GM10248 (cell line): ENCODE data around the gene RTP3.

Experiments used
- CTCF ChIA-PET: fragments of 300-600 bp; sonication (Branson Sonifier 250); formaldehyde crosslinking; extraction: SDS; loops from one replicate; lab custom pipeline; 2021; ENCODE audit warnings: antibody characterized with exemption; lab: Yijun Ruan, JAX
- POLR2A ChIA-PET: fragments of 350-650 bp; sonication (Branson Sonifier 250); formaldehyde crosslinking; extraction: SDS; loops from one replicate; lab custom pipeline; 2020; ENCODE audit warnings: antibody characterized with exemption; lab: Yijun Ruan, JAX
- DNase-seq: peaks from one replicate; pipeline ENCODE4 v3.0.0; 2012; ENCODE audit errors: extremely low spot score
- TF ChIP-seq, protein P1 (sequence below): IDR thresholded peaks from 2 replicates; pipeline ENCODE4 v1.5.1; 2012; ENCODE audit warnings: mild to moderate bottlenecking, low read depth; ENCODE audit errors: extremely low read depth, missing control alignments, control extremely low read depth

The RTP3 gene

DNA sequence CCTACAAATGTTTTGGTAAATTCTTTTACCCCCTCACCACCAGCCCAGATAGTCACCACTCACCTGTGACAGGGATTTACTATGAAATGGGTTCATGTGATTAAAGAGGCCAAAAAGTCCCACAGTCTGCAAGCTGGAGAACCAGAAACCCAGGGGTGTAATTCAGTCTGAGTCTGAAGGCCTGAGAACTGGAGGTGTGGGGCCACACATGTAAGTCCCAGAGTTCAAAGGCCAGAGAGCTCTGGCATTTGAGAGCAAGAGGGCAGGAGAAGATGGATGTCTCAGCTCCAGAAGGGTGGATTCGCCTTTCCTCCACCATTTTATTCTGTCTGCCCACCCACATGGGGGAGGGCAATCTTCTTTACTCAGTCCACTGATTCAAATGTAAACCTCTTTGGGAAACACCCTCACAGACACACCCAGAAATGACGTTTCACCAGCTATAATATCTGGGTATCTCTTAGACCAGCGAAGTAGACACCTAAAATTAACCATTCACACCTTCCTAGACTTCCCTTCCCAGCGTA lies 11.9 kb downstream of the RTP3 start:
- CTCF ChIA-PET, result interaction anchor here (1.0 to 2.3 kb wide), 4 partner anchors 13 to 120 kb away, joined by 3 to 16 read pairs (median 4); no protein-coding TSS in a partner anchor
- POLR2A ChIA-PET, result no interaction called here
- TF ChIP-seq, protein P1, sequence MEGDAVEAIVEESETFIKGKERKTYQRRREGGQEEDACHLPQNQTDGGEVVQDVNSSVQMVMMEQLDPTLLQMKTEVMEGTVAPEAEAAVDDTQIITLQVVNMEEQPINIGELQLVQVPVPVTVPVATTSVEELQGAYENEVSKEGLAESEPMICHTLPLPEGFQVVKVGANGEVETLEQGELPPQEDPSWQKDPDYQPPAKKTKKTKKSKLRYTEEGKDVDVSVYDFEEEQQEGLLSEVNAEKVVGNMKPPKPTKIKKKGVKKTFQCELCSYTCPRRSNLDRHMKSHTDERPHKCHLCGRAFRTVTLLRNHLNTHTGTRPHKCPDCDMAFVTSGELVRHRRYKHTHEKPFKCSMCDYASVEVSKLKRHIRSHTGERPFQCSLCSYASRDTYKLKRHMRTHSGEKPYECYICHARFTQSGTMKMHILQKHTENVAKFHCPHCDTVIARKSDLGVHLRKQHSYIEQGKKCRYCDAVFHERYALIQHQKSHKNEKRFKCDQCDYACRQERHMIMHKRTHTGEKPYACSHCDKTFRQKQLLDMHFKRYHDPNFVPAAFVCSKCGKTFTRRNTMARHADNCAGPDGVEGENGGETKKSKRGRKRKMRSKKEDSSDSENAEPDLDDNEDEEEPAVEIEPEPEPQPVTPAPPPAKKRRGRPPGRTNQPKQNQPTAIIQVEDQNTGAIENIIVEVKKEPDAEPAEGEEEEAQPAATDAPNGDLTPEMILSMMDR, result no peak
- DNase-seq, result no peak

DNA sequence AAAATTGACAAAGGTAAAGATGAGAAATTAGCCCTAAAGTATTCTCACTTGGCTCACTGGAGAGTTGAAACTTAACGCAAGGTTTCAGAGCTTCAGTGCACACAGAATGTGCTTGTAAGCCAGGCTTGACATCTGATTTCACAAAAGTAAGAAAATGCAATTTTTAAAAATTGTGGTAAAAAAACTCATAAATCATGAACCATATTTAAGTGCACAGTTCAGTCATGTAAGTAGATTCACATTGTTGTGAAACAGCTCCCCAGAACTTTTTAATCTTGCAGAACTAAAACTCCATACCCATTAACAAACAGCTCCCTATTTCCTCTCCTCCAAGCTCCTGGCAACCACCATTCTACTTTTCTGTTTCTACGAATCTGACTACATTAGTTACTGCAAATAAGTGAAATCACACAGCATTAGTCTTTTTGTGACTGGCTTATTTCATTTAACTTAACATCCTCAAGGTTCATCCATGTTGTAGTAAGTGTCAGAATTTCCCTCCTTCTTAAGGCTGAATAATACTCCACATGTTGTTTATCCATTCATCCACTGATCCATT lies 14.5 kb downstream of the RTP3 start:
- POLR2A ChIA-PET, result no interaction called here

DNA sequence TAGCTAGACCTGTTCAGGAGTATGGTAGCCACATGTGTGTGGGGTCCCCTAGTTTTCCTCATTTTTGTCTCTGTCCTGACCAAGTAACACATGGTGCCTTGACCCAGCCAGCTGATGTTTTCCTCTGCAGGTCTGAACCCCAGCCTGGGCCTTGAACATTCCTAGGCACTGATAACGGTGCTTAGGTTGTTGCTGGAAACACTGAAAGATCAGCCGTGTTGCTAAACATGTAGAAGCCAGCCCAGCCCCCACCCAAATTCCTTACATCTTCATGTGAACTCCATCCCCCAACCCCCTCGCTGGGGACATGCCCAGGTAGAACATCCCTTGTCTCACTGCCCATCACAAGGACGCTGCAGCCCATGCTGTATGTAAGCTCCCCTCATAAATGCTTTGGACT lies 18.7 kb downstream of the RTP3 start:
- DNase-seq, result no peak
- TF ChIP-seq, protein P1, result no peak
- POLR2A ChIA-PET, result no interaction called here
- CTCF ChIA-PET, result interaction anchor here (5.3 kb wide), 1 partner anchor 28 kb away, joined by 25 read pairs; no protein-coding TSS in a partner anchor

More for the DNA sequence above, 14.5 kb downstream of the RTP3 start:
- TF ChIP-seq, protein P1, result no peak
- DNase-seq, result no peak
- CTCF ChIA-PET, result interaction anchor here (1.3 to 2.0 kb wide), 2 partner anchors 10 to 15 kb away, joined by 3 to 7 read pairs; no protein-coding TSS in a partner anchor

DNA sequence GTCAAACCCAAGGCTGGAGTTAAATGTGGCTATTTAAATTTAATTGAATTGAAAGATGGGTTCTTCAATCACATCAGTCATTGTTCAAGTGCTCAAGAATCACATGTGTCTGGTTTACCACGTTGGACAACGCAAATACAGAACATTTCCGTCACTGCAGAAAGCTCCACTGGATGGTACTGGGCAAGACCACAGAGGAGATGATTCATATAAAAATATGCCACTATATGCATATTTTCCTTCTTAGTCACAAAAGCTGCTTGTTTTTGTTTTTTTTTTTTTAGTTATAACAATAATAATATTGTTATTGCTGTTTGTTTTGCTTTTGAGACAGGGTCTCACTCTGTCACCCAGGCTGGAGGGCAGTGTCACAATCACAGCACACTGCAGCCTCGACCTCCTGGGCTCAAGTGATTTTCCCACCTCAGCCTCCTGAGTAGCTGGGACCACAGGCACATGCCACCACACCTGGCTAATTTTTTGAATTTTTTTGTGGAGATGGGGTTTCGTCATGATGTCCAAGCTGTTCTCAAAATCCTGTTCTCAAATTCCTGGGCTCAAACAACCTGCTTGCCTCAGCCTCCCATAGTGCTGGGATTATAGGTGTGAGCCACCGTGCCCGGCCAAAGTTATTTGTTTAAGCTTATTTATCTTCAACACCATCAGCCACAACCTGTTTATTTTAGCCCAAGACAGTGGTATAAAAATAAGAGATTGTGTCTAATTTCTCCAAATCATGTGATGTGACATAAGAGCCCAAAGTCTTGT lies 19.4 kb downstream of the RTP3 start:
- POLR2A ChIA-PET, result no interaction called here
- DNase-seq, result no peak
- TF ChIP-seq, protein P1, result no peak
- CTCF ChIA-PET, result interaction anchor here (1.0 to 5.3 kb wide), 3 partner anchors 21 to 41 kb away, joined by 3 to 25 read pairs (median 3); no protein-coding TSS in a partner anchor

DNA sequence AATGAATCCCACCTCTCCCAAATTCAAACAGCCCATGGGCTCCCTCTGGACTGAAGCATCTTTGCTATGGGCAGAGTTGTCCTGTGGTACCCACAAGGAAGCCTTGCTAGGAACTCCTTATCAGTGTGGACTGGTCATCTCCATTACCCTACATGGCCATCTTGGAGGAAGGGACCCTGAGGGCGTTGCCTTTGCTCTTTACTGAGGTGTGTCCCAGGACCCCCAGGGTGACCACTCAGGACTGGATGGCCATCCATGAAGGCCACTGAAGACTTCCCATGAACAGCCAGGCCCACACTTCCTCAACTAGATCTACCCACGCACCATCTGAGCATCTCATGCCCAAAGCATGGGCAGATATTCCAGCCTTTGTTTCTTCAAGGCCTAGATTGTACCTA lies 20.0 kb downstream of the RTP3 start:
- TF ChIP-seq, protein P1, result no peak
- POLR2A ChIA-PET, result no interaction called here
- no peak for DNase-seq
- CTCF ChIA-PET, result interaction anchor here (1.0 to 5.3 kb wide), 4 partner anchors 10 to 41 kb away, joined by 3 to 25 read pairs (median 3); no protein-coding TSS in a partner anchor

DNA sequence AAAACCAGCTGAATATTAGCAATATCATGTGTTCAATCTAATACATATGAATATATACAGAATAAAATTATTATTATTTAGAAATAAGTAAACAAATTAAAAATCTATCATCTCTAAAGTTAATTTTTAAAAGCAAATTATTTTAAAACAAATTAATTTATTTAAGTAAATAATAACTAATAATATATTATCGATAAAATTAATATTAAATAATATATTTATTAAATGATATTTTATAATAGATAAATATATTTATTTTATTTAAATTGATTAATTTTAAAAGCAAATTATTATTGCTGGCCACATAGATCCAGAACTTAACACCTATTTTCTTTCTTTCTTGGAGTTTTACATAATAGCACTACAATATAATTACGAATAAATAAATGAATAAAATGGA lies 22.2 kb downstream of the RTP3 start:
- TF ChIP-seq, protein P1, result no peak

More for the DNA sequence above, 22.2 kb downstream of the RTP3 start:
- CTCF ChIA-PET, result interaction anchor here (0.6 to 0.8 kb wide), 2 partner anchors 38 to 39 kb away, joined by 3 read pairs; no protein-coding TSS in a partner anchor
- POLR2A ChIA-PET, result no interaction called here
- no peak for DNase-seq
